LNCaP clone FGC (cell line): ENCODE data around the gene VSIR.

Source experiments
- DNase-seq: peaks from one replicate; pipeline ENCODE4 v3.0.0-alpha.2; 2011; ENCODE audit warnings: low read depth
- H3K4me3 ChIP-seq: 2 replicates; pipeline ENCODE4 v1.5.1; 2011; ENCODE audit warnings: mild to moderate bottlenecking, low read depth, low read length, control low read depth
- TF ChIP-seq, protein P1 (sequence below): IDR thresholded peaks from 2 replicates; pipeline ENCODE4 v1.5.1; 2012; ENCODE audit warnings: mild to moderate bottlenecking; ENCODE audit not compliant: control insufficient read depth, insufficient read depth; ENCODE audit errors: extremely low read depth

The VSIR gene

DNA sequence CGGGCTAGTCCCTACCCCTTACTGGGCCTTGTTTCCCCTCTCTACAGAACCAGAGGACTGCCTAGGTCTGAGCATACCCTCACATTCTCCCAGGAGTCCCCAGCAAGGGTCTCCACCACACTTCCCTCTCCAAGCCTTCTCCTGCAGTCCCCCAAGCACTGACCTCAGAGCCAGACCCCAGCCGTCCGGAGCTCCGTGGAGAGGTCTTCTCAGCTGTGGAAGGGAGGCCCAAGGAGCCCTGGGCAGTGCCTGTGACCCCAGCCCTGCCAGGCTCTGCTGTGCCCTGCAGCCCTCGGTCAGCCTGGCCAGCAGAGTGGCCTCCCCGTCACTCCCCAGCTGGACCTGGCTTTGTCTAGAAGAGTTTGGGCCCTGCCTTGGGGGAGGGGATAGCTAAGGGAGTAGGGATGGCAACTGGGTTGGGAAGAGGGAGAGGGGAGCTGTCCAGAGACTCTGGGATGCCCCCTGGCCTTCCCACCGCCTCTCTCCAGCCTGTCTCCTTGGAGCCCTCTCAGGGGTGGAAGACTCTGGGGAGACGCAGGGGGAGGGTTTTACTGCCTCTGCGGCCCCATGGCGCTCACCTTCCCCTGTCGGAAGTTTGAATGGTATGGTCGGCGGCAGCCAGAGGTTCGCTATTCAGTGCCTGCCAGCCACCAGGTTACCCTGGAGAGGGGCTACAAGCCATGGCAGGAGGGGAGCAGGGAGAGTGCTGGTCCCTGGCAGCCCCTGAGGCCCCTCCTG is 53.7 kb downstream of the VSIR start, which contains the start of gene C10orf105:
C10orf105 (minus strand) TSS at position 315 of the 738 bp plus-strand sequence. CDS start 3,441 bp downstream, outside the sequence.
- TF ChIP-seq, protein P1, sequence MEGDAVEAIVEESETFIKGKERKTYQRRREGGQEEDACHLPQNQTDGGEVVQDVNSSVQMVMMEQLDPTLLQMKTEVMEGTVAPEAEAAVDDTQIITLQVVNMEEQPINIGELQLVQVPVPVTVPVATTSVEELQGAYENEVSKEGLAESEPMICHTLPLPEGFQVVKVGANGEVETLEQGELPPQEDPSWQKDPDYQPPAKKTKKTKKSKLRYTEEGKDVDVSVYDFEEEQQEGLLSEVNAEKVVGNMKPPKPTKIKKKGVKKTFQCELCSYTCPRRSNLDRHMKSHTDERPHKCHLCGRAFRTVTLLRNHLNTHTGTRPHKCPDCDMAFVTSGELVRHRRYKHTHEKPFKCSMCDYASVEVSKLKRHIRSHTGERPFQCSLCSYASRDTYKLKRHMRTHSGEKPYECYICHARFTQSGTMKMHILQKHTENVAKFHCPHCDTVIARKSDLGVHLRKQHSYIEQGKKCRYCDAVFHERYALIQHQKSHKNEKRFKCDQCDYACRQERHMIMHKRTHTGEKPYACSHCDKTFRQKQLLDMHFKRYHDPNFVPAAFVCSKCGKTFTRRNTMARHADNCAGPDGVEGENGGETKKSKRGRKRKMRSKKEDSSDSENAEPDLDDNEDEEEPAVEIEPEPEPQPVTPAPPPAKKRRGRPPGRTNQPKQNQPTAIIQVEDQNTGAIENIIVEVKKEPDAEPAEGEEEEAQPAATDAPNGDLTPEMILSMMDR: no peak
- no peak for DNase-seq
- H3K4me3 ChIP-seq: no peak within 1 kb of the TSS

DNA sequence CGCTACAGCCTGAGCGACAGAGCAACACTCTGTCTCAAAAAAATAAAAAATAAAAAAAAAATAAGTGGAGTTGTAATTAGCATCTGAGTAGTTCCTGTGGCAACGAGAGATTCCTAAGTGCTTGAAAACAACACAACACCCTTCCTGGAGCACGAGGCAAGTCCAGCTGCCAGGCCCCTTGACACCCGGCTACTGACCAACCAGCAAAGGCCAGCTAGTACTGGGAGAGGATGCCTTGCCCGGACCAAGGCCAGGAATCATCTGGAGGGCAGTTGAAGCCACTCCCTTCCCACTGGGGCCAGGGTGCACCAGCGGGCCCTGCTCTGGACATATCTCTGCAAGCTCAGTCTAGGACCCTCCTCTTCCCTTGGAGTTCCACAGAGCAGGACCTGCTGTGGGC is 54.3 kb downstream of the VSIR start:
- H3K4me3 ChIP-seq: no peak overlapping the region
- no peak for DNase-seq
- TF ChIP-seq, protein P1: no peak

DNA sequence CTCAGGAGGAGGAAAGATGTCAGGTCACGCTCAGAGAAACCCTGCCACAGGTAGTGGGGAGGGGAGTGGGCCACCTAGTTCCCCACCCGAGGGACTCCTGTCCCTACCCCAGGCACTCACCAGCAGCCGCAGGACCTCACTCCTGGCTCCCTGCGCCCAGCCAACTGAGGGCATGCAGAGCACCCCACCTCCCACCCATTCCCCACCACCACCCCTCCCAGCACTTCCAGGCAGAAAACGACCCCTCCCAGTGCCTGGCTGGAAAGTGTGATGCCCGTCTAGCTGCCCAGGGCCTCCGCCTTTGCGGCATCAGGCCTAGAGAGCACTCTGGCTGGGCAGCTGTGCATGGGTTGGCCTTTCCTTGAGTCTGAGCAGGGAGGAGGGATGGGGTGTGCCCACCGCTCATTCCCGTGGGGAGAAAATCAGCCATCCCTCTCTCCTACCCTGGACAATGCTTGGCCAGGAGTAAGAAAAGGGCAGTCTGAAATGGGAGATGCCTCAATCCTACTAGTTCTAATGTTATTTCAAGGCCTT is 55.1 kb downstream of the VSIR start:
- DNase-seq: no peak
- no peak overlapping the region for H3K4me3 ChIP-seq
- TF ChIP-seq, protein P1: no peak

DNA sequence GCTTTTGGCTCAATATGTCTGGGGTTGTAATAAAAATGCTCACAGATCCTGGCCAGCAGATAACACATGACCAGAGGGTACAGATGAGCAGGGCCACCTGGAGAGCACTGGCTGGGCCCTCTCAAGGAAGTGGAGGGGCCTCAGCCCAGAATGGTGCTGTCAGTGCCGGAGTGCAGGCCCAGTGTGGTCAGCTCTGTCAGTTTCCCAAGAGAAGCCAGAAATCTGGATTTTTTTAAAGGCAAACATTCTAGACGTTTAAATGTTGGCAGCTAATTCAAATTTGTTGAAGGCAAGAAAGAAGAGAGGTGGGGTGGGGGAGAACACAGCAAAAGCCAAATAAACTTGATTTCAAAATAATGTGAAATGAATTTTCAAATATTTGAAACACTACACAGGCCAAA is 55.8 kb downstream of the VSIR start:
- no peak overlapping the region for H3K4me3 ChIP-seq
- DNase-seq: no peak
- TF ChIP-seq, protein P1: no peak

DNA sequence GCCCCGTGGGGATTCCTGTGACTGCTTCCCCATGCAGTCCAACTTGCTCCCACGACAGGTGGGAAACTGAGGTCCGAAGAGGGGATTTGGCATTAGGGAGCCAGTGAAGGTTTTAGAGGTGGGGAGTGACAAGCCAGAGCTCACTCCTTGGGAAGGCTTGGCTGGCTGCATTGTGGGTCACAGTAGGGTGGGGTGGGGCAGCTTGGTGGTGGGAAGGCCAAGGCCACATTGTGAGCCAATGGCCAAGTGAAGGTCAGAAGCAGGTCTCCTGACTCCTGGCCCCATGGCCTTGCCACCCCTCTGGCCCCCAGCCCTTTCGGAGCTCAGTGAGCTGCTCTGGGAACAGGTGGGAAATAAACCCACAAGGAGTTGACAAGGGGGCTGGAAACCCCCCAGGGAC is 56.3 kb downstream of the VSIR start:
- DNase-seq: no peak
- no peak overlapping the region for H3K4me3 ChIP-seq
- TF ChIP-seq, protein P1: no peak

DNA sequence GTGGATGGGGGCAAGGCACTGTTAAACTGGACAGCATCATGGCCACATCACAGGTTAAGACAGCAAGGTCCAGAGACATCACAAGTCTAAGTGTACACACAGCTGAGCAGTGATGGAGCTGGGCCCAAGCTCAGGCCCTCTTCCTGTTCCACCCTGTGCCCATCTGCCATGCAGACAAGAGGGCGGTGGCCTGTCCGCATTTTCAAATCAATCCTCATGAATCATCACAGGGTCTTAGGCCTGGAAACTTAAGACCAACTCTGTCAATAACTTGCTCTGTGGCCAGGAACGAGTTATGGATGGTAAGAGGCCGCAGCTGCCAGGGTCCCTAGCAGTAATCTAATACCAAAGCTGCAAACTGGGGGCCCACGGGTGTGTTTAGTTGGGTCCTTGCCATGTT is 56.9 kb downstream of the VSIR start:
- no peak for DNase-seq
- no peak overlapping the region for H3K4me3 ChIP-seq
- TF ChIP-seq, protein P1: no peak
